Measurements from ENCODE around the gene RNF123.

The RNF123 gene

GRCh38 chr3:49701388-49702077 is 12.2 kb downstream of the RNF123 start:
- TF ChIP-seq CTCF (IDR thresholded peaks at IDR 0.05; ENCODE audit: extremely low read depth, missing control alignments), result no peak
- DNase-seq (ENCODE audit: low spot score), result no peak

GRCh38 chr3:49702672-49703071 is 13.3 kb downstream of the RNF123 start:
- no peak for DNase-seq (ENCODE audit: low spot score)
- TF ChIP-seq CTCF (IDR thresholded peaks at IDR 0.05; ENCODE audit: extremely low read depth, missing control alignments), result no peak

- peak; percentile 92 for DNase-seq (ENCODE audit: low spot score)
- TF ChIP-seq CTCF (IDR thresholded peaks at IDR 0.05; ENCODE audit: extremely low read depth, missing control alignments), result peak; percentile 80
These were observed 14.1 kb downstream of the RNF123 start for GRCh38 chr3:49703443-49703927.

GRCh38 chr3:49703956-49704355 is 14.6 kb downstream of the RNF123 start:
- no peak for TF ChIP-seq CTCF (IDR thresholded peaks at IDR 0.05; ENCODE audit: extremely low read depth, missing control alignments)
- DNase-seq (ENCODE audit: low spot score), result no peak

- TF ChIP-seq CTCF (IDR thresholded peaks at IDR 0.05; ENCODE audit: extremely low read depth, missing control alignments), result no peak
- DNase-seq (ENCODE audit: low spot score), result no peak
These were observed 15.3 kb downstream of the RNF123 start for GRCh38 chr3:49704629-49705028.

- no peak for TF ChIP-seq CTCF (IDR thresholded peaks at IDR 0.05; ENCODE audit: extremely low read depth, missing control alignments)
- DNase-seq (ENCODE audit: low spot score), result no peak
These were observed 16.1 kb downstream of the RNF123 start for GRCh38 chr3:49705390-49705960.

GRCh38 chr3:49706456-49707112 is 17.2 kb downstream of the RNF123 start:
- no peak for TF ChIP-seq CTCF (IDR thresholded peaks at IDR 0.05; ENCODE audit: extremely low read depth, missing control alignments)

More at GRCh38 chr3:49706456-49707112, 17.2 kb downstream of the RNF123 start:
- no peak for DNase-seq (ENCODE audit: low spot score)

All from GM20000 (cell line).